ENCODE data around the gene AMIGO3.
"Not testable (repeated sequence)": the region's sequence is repeated elsewhere in the genome, so short reads cannot be mapped to it uniquely, and the experiment has no call there.

Gene AMIGO3

DNA sequence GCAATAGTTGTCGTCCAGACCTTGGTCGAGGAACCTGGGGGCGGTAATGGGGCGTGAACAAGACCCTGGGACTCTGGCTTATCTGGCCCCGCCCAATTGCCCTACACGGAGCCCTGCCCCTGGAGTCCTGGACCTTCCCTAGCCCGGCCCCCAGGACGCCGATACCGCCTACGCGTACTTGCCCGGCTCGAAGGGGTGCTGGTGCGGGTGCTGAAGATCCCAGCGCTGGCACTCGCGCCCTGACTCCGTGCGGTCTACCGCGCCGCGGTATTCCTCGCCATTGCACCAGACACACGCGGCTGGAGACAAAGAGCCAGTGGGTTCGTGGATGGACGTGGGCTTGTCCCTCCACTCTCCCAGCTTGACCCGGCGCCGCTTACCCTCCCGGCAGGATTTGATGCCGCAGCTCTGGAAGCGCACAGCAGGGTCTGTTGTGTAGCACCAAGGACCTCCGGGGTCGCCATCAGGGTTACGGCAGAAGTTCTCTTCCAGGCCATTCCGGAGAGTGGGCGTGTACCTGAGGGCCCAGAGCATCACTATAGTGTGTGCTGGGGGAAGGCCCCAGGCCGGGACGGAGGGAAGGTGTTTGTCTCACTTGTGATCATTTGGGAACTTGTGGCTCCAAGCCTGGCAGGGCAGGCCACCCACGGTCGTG lies 32.6 kb downstream of the AMIGO3 start:
- peak in 3 of 5 experiments; percentile 15 to 43 (median 27) for DNase-seq

DNA sequence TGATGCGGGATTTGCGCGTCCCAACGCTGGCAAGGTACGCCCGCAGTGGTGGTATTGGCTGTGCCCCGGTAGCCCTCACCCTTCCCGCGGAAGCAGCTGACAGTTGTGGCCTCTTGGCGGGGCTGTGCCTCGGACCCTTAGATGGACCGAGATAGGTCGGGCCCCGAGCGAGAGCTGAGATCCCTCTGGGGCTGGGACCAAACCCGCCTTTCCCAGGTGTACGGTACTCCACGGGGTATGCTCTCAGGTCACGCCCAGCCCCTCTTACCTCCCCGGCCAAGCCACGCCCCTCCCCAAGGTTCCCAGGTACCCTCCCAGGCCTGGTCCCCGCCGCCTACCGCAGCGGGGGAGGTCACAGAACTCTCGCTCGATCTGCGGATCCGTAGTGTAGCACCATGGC lies 33.1 kb downstream of the AMIGO3 start:
- peak in 3 of 5 experiments; percentile 22 to 29 (median 23) for DNase-seq

- not testable (repeated sequence) for DNase-seq
These were observed 33.6 kb downstream of the AMIGO3 start for GRCh38 chr3:49685846-49686245.

GRCh38 chr3:49685103-49685502 lies 34.4 kb downstream of the AMIGO3 start:
- DNase-seq = not testable (repeated sequence)

DNA sequence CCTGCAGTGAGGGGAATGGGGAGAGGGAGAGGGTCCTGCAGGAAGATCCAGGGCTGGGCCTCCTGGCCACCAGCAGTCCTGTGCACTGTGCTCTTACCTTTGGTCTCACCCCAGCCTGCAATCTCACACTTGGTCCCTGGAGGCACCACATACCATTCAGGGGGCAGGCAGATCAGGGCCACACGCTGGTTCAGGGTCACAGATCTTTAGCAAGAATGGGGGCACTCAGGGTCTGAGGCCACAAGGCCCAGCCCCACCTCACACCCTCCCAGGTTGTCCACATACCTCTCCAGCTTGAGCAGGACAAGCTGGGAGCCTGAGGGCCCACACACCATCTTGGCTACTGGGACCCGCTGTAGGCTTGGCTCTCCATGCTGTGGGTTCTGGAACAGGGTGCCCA lies 35.0 kb downstream of the AMIGO3 start:
- not testable (repeated sequence) for DNase-seq

- DNase-seq = no peak
These were observed 36.3 kb downstream of the AMIGO3 start for GRCh38 chr3:49683162-49683561.

GRCh38 chr3:49681543-49681942 lies 37.9 kb downstream of the AMIGO3 start:
- DNase-seq = no peak

GRCh38 chr3:49681232-49681522 lies 38.3 kb downstream of the AMIGO3 start:
- no peak for DNase-seq

GRCh38 chr3:49680493-49681231 lies 38.8 kb downstream of the AMIGO3 start:
- no peak for DNase-seq

- DNase-seq = no peak
These were observed 43.6 kb downstream of the AMIGO3 start for GRCh38 chr3:49675912-49676311.

GRCh38 chr3:49674497-49674983 lies 44.9 kb downstream of the AMIGO3 start:
- DNase-seq = peak in 1 of 5 experiments; percentile 53

- DNase-seq = peak; percentile 95 to 100 (median 97)
These were observed 45.6 kb downstream of the AMIGO3 start, which contains the start of gene APEH for GRCh38 chr3:49673715-49674496. TSS of gene APEH (plus strand) at chr3:49674351. CDS start at chr3:49674402, 51 bp downstream.

GRCh38 chr3:49673121-49673714 lies 46.3 kb downstream of the AMIGO3 start:
- no peak for DNase-seq

GRCh38 chr3:49671291-49672288 lies 47.9 kb downstream of the AMIGO3 start:
- peak; percentile 36 to 72 (median 56) for DNase-seq

DNA sequence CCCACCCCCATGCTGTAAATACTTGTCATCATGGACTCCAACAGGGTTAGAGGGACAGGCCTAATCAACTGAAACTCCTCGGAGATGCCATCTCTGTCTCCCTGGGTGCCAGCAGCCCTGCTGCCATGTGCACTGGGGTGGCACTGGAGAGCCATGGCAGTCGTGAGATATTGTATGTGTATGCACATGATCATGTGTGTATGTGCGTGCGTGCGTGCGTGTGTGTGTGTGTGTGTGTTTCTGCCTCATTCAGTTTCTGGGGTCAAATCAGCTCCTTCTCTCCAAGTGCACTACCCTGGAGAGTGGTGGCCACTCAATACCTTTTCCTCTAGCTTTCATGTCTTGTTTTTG lies 48.6 kb downstream of the AMIGO3 start:
- DNase-seq = no peak

DNA sequence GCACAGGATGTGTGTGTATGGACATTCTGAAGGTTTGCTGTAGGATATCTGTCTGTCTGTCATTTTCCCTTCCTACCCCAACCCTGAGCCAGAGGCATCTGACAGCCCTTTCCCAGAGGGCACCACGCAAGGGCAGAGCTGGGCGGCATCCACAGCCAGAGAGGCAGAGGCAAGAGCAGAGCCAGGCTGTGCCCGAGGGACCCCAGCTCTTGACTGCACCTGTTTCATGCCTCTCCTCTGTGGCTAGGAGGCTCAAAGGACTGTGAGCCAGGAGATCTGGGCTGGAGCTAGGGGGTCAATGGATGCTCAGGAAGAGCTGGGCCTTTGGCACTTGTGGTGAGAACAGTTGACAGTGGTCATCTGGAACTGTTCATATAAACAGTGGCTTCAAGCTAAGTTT lies 50.1 kb downstream of the AMIGO3 start:
- no peak for DNase-seq

DNA sequence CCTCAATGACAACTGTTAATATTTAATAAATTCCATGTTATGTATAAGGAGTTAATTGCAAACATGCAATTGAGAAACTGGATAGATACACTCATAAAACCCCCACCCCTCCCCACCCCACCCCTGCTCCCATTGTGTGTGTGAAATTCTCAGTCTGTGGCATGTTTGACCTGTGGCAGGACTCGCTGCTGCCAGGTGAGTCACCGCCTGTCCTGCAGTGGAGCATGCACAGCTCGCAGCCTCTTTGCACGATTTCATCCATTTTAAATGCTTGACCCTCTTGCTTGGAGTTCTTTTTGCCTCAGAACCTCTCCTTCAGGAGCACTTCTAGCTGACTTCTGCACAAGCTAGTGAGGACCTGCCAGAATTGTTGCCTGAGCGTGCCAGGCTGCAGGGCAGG lies 50.6 kb downstream of the AMIGO3 start:
- DNase-seq = no peak

DNA sequence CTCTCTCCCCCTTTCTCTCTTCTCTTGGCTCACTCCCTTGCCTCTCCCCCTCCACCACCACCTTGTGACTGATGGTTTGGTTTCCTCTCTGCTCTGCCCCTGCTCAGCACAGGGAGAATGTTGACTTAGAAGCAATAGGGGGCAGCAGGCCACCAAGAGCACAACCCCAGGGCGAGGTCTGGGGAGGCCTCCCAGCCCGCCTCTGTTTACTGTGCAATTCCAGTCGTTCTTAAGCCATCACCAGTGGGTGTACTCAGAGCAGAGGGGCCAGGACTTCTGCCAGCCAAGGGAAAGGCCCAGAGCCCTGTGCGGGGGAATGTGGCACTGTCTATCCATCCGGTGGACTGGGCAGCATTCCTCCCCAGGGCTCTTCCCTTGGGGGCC lies 51.1 kb downstream of the AMIGO3 start:
- no peak for DNase-seq

GRCh38 chr3:49667701-49668413 lies 51.6 kb downstream of the AMIGO3 start:
- no peak for DNase-seq

Measured in T-helper 2 cell (primary cell).